Ramos (cell line): ENCODE measurements around the gene NLN.
"Not testable (repeated sequence)": the region's sequence is repeated elsewhere in the genome, so short reads cannot be mapped to it uniquely, and the experiment has no call there.

Experiments used
- in situ Hi-C: fragments of 300-500 bp; cut with MboI; formaldehyde crosslinking; loops from one replicate; pipeline ENCODE4 v1.14.3; 2022; ENCODE audit warnings: low sequenced_read_pairs; ENCODE audit not compliant: unreplicated experiment

NLN gene

GRCh38 chr5:65730910-65731309 lies 8.9 kb downstream of the NLN start:
- in situ Hi-C loops: no loop called here

DNA sequence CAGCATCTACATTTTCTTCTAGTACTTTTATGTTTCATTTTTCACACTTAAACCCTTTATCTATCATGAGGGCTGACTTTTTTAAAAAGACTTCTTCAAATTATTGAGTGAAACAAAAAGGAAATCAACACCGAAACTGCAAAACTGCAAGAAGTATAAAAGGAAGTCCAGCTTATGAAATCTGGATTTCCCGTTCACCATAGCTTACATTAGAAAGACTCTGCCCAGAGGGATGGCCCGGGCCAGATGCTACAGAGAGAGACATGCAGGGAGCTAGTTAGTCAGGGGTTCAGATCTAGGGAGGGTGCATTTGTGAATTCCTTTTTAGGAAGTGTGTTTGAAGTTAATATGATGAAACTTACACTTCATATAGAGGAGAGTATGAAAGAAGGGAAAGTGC lies 10.0 kb downstream of the NLN start:
- in situ Hi-C loops: not testable (repeated sequence)

GRCh38 chr5:65734196-65734775 lies 12.3 kb downstream of the NLN start:
- in situ Hi-C loops: not testable (repeated sequence)

GRCh38 chr5:65734921-65735320 lies 12.9 kb downstream of the NLN start:
- in situ Hi-C loops: no loop called here

- in situ Hi-C loops: no loop called here
Measured at GRCh38 chr5:65736011-65736410, 14.0 kb downstream of the NLN start.

GRCh38 chr5:65737842-65738241 lies 15.8 kb downstream of the NLN start:
- in situ Hi-C loops: no loop called here

- in situ Hi-C loops: no loop called here
Measured at GRCh38 chr5:65738305-65738704, 16.3 kb downstream of the NLN start.

DNA sequence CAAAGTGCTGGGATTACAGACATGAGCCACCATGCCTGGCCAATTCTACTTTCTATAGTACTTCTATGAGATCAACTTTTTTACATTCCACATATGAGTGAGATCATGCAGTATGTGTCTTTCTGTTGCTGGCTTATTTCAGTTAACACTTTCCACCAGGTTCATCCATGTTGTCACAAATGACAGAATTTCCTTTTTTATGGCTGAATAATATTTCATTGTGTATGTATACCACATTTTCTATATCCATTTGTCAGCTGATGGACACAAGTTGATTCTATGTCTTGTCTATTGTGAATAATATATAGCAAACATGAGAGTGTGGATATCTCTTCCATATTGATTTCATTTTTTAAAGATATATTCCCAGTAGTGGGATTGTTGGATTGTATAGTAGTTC lies 17.2 kb downstream of the NLN start:
- in situ Hi-C loops: no loop called here

GRCh38 chr5:65742565-65743231 lies 20.7 kb downstream of the NLN start:
- in situ Hi-C loops: no loop called here

GRCh38 chr5:65749221-65749844 lies 27.3 kb downstream of the NLN start:
- in situ Hi-C loops: no loop called here

DNA sequence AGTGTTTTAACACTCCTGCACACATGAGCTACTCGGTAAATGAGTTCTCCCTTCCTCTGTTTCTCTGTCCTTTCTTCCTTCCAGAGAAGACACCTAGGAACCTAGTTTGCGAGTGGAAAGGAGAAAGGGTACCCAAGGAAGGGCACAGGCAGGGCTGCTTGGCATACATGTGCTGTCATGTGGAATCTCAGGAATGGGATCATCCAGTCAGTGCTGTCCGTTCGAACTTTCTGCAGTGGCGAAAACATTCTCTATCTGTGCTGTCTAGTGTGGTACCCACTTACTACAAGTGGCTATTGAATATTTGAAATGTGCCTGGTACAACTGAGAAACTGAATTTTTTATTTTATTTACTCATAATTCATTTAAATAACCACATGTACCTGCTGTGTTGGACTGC lies 28.0 kb downstream of the NLN start:
- in situ Hi-C loops: no loop called here

GRCh38 chr5:65750938-65751337 lies 28.9 kb downstream of the NLN start:
- in situ Hi-C loops: no loop called here

DNA sequence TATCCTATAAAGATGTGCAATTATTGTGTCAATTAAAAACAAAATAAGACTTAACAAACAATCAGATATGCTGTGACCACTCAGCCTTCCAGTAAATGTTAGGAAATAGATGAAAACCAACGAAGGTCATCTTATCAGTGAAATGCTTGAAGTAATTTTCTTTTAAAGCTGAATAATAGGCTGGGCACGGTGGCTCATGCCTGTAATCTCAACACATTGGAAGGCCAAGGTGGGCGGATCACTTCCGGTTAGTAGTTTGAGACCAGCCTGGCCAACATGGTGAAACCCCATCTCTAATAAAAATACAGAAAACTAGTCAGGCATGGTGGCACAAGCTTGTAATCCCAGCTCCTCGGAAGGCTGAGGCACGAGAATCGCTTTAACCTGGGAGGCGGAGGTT lies 31.2 kb downstream of the NLN start:
- in situ Hi-C loops: no loop called here

DNA sequence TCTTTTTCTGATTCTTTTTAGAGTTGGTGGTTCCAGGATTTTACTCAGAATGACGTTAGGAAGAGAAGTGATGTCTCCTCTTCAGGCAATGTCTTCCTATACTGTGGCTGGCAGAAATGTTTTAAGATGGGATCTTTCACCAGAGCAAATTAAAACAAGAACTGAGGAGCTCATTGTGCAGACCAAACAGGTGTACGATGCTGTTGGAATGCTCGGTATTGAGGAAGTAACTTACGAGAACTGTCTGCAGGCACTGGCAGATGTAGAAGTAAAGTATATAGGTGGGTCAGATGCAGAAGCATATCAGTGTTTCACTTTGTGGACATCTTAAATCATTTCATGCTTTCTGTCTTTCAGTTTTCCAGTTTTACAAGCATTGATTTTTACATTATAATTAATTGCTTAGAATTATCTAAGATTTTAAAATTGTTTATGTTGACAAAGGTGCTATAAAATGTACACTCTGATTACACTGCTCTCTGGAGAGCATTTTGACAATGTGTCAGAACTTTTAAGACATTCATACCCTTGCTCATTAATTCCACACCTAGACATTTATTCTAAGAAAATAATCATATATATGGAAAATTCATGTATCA lies 36.6 kb downstream of the NLN start:
- in situ Hi-C loops: no loop called here

DNA sequence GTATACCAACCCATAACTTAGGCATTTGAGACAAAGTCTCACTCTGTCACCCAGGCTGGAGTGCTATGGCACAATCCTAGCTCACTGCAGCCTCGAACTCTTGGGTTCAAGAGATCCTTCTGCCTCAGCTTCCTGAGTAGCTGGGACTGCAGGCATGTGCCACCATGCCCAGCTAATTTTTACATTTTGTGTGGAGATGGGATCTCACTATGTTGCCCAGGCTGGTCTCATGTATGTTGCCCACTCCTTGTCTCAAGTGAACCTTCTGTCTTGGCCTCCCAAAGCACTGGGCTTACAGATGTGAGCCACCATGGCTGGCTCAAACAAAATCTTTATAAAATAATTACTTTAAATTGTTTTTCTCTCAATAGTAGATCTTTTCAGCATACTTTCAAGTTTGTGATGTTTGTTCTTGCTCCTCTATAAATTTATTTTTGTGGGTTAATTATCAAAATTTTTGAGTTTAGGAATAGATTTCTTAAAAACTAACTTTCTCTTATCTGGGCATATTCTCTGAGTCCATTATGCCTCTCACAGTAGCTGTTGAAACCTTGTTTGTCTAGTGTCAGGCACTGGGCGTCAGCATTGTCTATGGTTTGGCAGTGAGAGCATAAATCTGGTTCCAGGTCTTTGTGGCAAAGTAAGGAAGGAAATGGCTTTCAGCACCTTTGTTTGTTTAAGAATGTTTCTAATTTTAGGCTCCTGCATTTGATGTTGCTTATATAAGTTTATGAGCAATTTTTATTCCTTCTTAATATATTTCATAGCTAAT lies 38.7 kb downstream of the NLN start:
- in situ Hi-C loops: no loop called here

DNA sequence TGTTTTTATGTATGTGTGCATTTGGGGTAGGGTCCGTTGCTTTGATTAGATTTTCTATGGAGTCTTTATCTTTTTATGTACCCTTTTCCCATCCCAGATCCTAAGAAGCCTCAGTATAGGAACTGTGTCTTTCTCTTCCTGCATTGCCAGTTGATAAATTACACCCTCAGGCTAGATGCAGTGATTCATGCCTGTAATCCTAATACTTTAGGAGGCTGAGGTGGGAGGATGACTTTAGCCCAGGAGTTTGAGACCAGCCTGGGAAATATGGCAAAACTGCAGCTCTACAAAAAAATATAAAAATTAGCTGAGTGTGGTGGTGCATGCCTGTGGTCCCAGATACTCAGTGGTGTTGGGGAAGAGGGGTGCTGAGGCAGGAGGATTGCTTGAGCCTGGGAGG lies 40.2 kb downstream of the NLN start:
- in situ Hi-C loops: no loop called here

GRCh38 chr5:65765582-65765981 lies 43.6 kb downstream of the NLN start:
- in situ Hi-C loops: no loop called here

- in situ Hi-C loops: no loop called here
Measured at GRCh38 chr5:65766175-65766574, 44.2 kb downstream of the NLN start.

GRCh38 chr5:65766781-65767180 lies 44.8 kb downstream of the NLN start:
- in situ Hi-C loops: no loop called here

GRCh38 chr5:65767565-65767964 lies 45.6 kb downstream of the NLN start:
- in situ Hi-C loops: no loop called here
